Stimulated activated CD4-positive, alpha-beta T cell treated with anti-CD3 and anti-CD28 coated beads, Interleukin-1b, Interleukin-23, amount 100 ng/mL, for 24 hours (primary cell): ENCODE data around the gene LDB1.

Source experiments
- DNase-seq, 4 experiments: peaks; one replicate each; pipeline ENCODE4 v3.0.0-alpha.2; 2020; ENCODE audit warnings: low read depth in 4 of 4, low spot score in 1 of 4

The LDB1 gene

GRCh38 chr10:102113956-102114857, 6.0 kb downstream of the LDB1 start:
- DNase-seq, result no peak

GRCh38 chr10:102113261-102113955, 6.8 kb downstream of the LDB1 start:
- DNase-seq, result no peak

- DNase-seq, result no peak
These were observed 7.9 kb downstream of the LDB1 start for GRCh38 chr10:102112210-102112817.

GRCh38 chr10:102111276-102111675, 8.9 kb downstream of the LDB1 start:
- no peak for DNase-seq

GRCh38 chr10:102109166-102110116, 10.7 kb downstream of the LDB1 start:
- DNase-seq, result no peak

- no peak for DNase-seq
These were observed 13.2 kb downstream of the LDB1 start for GRCh38 chr10:102106998-102107397.

GRCh38 chr10:102102421-102102820, 17.7 kb downstream of the LDB1 start:
- no peak for DNase-seq

- DNase-seq, result no peak
These were observed 19.0 kb downstream of the LDB1 start for GRCh38 chr10:102101152-102101551.

GRCh38 chr10:102096449-102096848, 23.7 kb downstream of the LDB1 start:
- no peak for DNase-seq

GRCh38 chr10:102090772-102091171, 29.4 kb downstream of the LDB1 start:
- no peak for DNase-seq

- no peak for DNase-seq
These were observed 34.0 kb downstream of the LDB1 start for GRCh38 chr10:102086196-102086595.

- no peak for DNase-seq
These were observed 34.8 kb downstream of the LDB1 start for GRCh38 chr10:102085336-102085735.

- no peak for DNase-seq
These were observed 36.6 kb downstream of the LDB1 start for GRCh38 chr10:102083541-102083940.

- peak; percentile 57 to 75 (median 66) for DNase-seq
These were observed 47.3 kb downstream of the LDB1 start for GRCh38 chr10:102072673-102073527.

GRCh38 chr10:102069071-102069470, 51.1 kb downstream of the LDB1 start:
- DNase-seq, result no peak

- no peak for DNase-seq
These were observed 52.0 kb downstream of the LDB1 start for GRCh38 chr10:102068216-102068615.

- no peak for DNase-seq
These were observed 52.9 kb downstream of the LDB1 start for GRCh38 chr10:102067091-102067916.

GRCh38 chr10:102066399-102067088, 53.6 kb downstream of the LDB1 start:
- DNase-seq, result no peak
